Measurements from ENCODE around the gene NPAS3.
A peak's percentile ranks its signal among the peaks of the same experiment; 100 is the strongest.

Gene NPAS3

GRCh38 chr14:33393895-33394368 lies 455.3 kb downstream of the NPAS3 start:
- no peak for DNase-seq

- no peak for DNase-seq
These were observed 462.6 kb downstream of the NPAS3 start for GRCh38 chr14:33401311-33401710.

GRCh38 chr14:33402604-33403003 lies 463.9 kb downstream of the NPAS3 start:
- no peak for DNase-seq

- DNase-seq, result no peak
These were observed 465.4 kb downstream of the NPAS3 start for GRCh38 chr14:33404054-33404453.

- no peak for DNase-seq
These were observed 466.4 kb downstream of the NPAS3 start for GRCh38 chr14:33404964-33405574.

GRCh38 chr14:33406766-33407165 lies 468.1 kb downstream of the NPAS3 start:
- DNase-seq, result no peak

GRCh38 chr14:33408291-33408690 lies 469.6 kb downstream of the NPAS3 start:
- no peak for DNase-seq

GRCh38 chr14:33412450-33412849 lies 473.8 kb downstream of the NPAS3 start:
- no peak for DNase-seq

GRCh38 chr14:33413381-33413780 lies 474.7 kb downstream of the NPAS3 start:
- DNase-seq, result no peak

- DNase-seq, result no peak
These were observed 475.4 kb downstream of the NPAS3 start for GRCh38 chr14:33414041-33414440.

- no peak for DNase-seq
These were observed 481.5 kb downstream of the NPAS3 start for GRCh38 chr14:33420051-33420627.

GRCh38 chr14:33430414-33431035 lies 491.8 kb downstream of the NPAS3 start:
- no peak for DNase-seq

- DNase-seq, result peak; percentile 21
These were observed 493.8 kb downstream of the NPAS3 start for GRCh38 chr14:33432407-33433023.

- no peak for DNase-seq
These were observed 494.7 kb downstream of the NPAS3 start for GRCh38 chr14:33433396-33433795.

- DNase-seq, result peak; percentile 75
These were observed 497.4 kb downstream of the NPAS3 start for GRCh38 chr14:33435911-33436689.

- DNase-seq, result no peak
These were observed 503.0 kb downstream of the NPAS3 start for GRCh38 chr14:33441633-33442032.

- DNase-seq, result no peak
These were observed 505.5 kb downstream of the NPAS3 start for GRCh38 chr14:33444136-33444535.

GRCh38 chr14:33449268-33449667 lies 510.6 kb downstream of the NPAS3 start:
- DNase-seq, result no peak

GRCh38 chr14:33449703-33450395 lies 511.2 kb downstream of the NPAS3 start:
- no peak for DNase-seq

- DNase-seq, result no peak
These were observed 511.7 kb downstream of the NPAS3 start for GRCh38 chr14:33450416-33450815.

GRCh38 chr14:33451211-33451610 lies 512.5 kb downstream of the NPAS3 start:
- DNase-seq, result no peak

GRCh38 chr14:33452995-33453394 lies 514.3 kb downstream of the NPAS3 start:
- DNase-seq, result no peak
